ENCODE results near the gene MAP3K14. TPM values are rescaled to one million over a fixed set of nuclear protein-coding genes. Genes with fewer than 3 reads are reported as not detected.

The MAP3K14 gene
- total RNA-seq, 2 donors from 2014 or later: 8.2 to 10.6 TPM

- DNase-seq (ENCODE audit: low spot score): no peak
- peak overlapping the region; percentile 42 to 47 for H3K4me3 ChIP-seq
These were observed 75.9 kb downstream of the MAP3K14 start for GRCh38 chr17:45240905-45241327.

GRCh38 chr17:45238155-45238774, 78.6 kb downstream of the MAP3K14 start:
- no peak for TF ChIP-seq CTCF (IDR thresholded peaks at IDR 0.05)
- Histone ChIP-seq H3K4me3 (no peak overlapping the region), H3K27ac (no peak overlapping the region), H3K9me3 (no peaks in the 10 kb centered on the region), H3K36me3 (peaks cover 8% of the 10 kb centered on the region), H3K4me1 (peaks cover 0 to 16% of the 10 kb centered on the region in 2 donors), H3K27me3 (no peaks in the 10 kb centered on the region)
- no peak for DNase-seq (ENCODE audit: low spot score)

More at GRCh38 chr17:45240905-45241327, 75.9 kb downstream of the MAP3K14 start:
- TF ChIP-seq CTCF (IDR thresholded peaks at IDR 0.05): no peak
- peaks cover 0 to 16% of the 10 kb centered on the region in 2 donors for H3K4me1 ChIP-seq
- H3K9me3 ChIP-seq: no peaks in the 10 kb centered on the region
- H3K27ac ChIP-seq: peak overlapping the region in 1 of 2 donors; percentile 1
- H3K27me3 ChIP-seq: no peaks in the 10 kb centered on the region
- peaks cover 13% of the 10 kb centered on the region for H3K36me3 ChIP-seq

GRCh38 chr17:45237686-45238085, 79.1 kb downstream of the MAP3K14 start:
- Histone ChIP-seq H3K4me3 (no peak overlapping the region), H3K27ac (no peak overlapping the region), H3K27me3 (no peaks in the 10 kb centered on the region), H3K9me3 (no peaks in the 10 kb centered on the region), H3K4me1 (peaks cover 0 to 16% of the 10 kb centered on the region in 2 donors), H3K36me3 (peaks cover 4% of the 10 kb centered on the region)
- DNase-seq (ENCODE audit: low spot score): no peak
- TF ChIP-seq CTCF (IDR thresholded peaks at IDR 0.05): no peak

GRCh38 chr17:45236282-45236606, 80.6 kb downstream of the MAP3K14 start:
- no peaks in the 10 kb centered on the region for H3K36me3 ChIP-seq
- H3K9me3 ChIP-seq: no peaks in the 10 kb centered on the region
- H3K27me3 ChIP-seq: no peaks in the 10 kb centered on the region
- H3K4me3 ChIP-seq: no peak overlapping the region
- no peak for DNase-seq (ENCODE audit: low spot score)
- H3K27ac ChIP-seq: no peak overlapping the region
- TF ChIP-seq CTCF (IDR thresholded peaks at IDR 0.05): no peak
- H3K4me1 ChIP-seq: peaks cover 0 to 15% of the 10 kb centered on the region in 2 donors

GRCh38 chr17:45235416-45236281, 81.2 kb downstream of the MAP3K14 start:
- peak; percentile 81 for DNase-seq (ENCODE audit: low spot score)
- Histone ChIP-seq H3K9me3 (no peaks in the 10 kb centered on the region), H3K27ac (no peak overlapping the region), H3K4me1 (peaks cover 0 to 16% of the 10 kb centered on the region in 2 donors), H3K4me3 (no peak overlapping the region), H3K36me3 (no peaks in the 10 kb centered on the region), H3K27me3 (no peaks in the 10 kb centered on the region)
- peak; percentile 68 to 83 for TF ChIP-seq CTCF (IDR thresholded peaks at IDR 0.05)
